ENCODE data around the gene RASSF3.
"Not testable (repeated sequence)": the region's sequence is repeated elsewhere in the genome, so short reads cannot be mapped to it uniquely, and the experiment has no call there.

Gene RASSF3, protein sequence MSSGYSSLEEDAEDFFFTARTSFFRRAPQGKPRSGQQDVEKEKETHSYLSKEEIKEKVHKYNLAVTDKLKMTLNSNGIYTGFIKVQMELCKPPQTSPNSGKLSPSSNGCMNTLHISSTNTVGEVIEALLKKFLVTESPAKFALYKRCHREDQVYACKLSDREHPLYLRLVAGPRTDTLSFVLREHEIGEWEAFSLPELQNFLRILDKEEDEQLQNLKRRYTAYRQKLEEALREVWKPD

DNA sequence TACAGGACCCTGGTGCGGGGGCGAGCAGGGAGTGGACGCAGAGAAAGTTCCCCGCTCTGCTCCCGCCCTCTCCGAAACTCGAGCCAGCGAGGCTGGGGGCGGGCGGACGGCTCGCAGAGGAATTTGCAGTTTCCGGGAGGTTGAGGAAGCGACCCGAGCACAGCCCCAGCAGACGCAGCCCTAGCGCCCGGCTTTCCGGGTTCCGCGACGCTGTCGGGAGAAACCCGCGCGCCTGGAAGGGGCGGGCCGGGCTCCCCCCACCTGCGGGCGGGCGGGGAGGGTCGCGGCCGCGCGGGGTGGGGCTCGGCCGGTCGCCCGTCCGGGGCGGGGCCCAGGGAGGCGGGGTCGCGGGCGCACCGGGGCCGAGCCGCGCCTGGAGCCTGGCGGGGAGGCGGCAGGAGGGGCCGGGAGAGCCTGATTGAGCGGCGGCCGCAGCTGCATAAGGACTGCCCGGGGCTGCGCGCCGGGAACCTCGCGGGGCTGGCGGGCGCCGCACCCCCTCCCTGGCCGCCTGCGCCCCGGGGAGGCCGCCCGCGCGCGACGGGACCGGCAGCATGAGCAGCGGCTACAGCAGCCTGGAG lies at the start of gene RASSF3:
Gene RASSF3, plus strand, starts transcription at position 417 of the 581 bp plus-strand sequence. Its CDS starts 138 bp downstream, at position 555.
- in situ Hi-C loops (cut with HindIII; ENCODE audit: low pct_ligation_motif_present, low pct_unique_long_range_greater_than_20kb, low sequenced_read_pairs), result no loop called here
- DNase-seq, result peak; percentile 91

DNA sequence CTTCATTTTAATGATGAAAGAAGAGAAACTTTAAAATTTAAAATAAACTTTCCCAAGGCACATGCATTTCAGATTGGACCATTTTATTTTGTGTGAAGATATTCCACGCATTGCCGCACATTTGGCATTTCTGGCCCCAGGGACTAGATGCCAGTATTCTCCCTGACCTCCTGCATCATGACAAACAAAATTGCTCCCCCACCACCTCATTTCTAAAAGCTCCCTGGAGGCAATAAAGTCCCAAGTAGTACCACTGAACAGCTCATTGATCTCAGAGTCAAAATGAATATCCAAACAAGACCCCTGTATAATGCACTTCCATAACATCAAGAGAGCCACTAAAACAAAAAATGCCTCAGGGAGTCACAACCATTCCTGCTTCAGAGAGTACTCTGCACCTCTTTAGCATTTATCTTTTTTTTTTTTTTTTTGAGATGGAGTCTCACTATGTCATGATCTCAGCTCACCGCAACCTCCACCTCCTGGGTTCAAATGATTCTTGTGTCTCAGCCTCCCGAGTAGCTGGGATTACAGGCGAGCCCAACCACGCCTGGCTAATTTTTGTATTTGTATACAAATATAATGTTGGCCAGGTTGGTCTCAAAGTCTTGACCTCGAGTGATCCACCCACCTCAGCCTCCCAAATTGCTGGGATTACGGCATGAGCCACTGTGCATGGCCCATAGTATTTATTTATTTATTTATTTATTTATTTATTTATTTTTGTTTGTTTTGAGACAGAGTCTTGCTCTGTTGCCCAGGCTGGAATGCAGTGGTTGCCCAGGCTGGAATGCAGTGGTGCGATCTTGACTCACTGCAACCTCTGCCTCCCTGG lies 48.8 kb upstream of the RASSF3 start:
- in situ Hi-C loops (cut with HindIII; ENCODE audit: low pct_ligation_motif_present, low pct_unique_long_range_greater_than_20kb, low sequenced_read_pairs), result no loop called here
- DNase-seq, result no peak

DNA sequence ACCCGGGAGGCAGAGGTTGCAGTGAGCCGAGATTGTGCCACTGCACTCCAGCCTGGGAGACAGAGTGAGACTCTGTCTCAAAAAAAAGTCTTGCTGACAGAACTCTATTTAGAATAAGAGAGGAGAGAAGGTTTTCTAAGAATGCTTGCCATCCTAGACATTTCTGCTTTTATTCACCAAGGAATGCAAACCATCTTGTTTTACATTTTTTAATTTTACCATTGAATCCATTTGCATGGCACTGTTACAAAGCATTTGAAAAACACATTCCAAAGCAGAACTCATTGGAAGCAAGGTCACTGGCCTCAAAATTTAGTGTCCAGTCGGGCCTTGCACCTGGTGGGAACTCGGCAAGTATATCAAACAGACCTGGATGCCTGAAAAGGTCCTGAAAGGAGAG lies 44.2 kb upstream of the RASSF3 start:
- in situ Hi-C loops (cut with HindIII; ENCODE audit: low pct_ligation_motif_present, low pct_unique_long_range_greater_than_20kb, low sequenced_read_pairs), result no loop called here
- no peak for DNase-seq

DNA sequence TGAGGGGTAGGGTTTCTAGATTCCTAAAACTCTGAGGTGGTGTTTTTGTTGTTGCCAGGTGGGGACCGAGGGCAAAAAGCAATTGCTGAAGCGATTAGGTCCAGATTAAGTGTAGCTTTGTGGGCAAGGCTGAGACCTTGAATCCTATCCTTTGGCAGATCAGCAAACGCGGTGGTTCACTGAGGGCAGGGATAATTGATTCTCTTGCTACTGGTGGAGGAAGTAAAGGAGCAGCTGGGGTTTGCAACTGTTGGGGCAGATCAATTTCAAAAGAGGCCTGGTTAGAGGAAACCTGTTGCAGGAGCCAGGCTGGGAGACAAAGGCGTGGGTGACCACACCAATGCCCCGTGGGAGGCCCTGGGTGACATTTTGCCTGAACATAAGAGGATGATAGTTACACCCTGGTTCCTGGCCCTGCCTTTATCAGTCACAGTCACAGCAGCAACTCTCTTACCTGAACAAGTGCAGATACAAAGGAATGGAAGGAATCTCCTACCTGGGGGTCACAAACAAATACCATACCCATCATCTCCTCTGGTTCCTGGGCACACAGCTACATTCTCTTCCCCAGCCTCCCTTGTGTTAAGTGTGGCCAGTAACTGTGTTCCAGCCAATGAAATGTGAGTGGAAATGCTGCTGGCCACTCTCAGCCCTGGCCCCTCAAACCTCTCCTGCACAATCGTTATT lies 43.3 kb upstream of the RASSF3 start:
- no peak for DNase-seq
- in situ Hi-C loops (cut with HindIII; ENCODE audit: low pct_ligation_motif_present, low pct_unique_long_range_greater_than_20kb, low sequenced_read_pairs), result no loop called here

DNA sequence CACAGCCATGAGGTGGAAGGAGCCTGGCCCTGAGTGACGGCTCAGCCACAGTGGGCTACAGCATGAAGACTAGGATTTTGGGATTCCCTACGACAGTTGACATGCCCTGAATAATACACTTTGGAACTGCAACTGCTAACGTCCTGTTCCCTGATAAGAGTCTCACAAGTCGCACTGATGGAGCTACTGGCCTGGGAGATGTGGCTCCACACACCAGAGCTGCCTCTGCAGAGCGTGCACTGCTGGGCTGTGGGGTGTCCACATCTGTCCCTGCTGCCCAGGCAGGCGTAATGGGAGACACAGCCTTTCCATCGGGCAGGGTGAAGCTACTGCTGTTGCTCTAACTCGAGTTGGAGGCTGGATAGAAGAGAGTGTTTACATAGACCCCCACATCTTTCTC lies 42.7 kb upstream of the RASSF3 start:
- no peak for DNase-seq
- in situ Hi-C loops (cut with HindIII; ENCODE audit: low pct_ligation_motif_present, low pct_unique_long_range_greater_than_20kb, low sequenced_read_pairs), result no loop called here

DNA sequence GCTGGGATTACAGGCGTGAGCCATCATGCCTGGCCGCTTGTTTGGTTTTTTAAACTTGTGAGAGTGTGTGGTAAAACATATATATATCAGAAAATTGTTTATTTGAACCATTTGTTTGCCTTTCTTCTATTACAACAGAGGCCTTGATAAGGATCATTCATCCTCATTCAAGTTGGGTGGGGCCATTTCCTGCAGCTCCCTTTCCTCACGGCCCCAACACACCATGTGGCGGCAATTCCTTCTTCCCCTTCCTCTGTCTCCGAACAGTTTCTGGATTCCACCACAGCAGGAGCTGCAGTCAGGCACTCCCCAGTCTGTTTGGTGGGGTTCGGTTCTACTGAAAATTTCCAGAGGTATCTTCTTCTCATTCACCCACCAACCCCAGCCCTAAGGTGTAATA lies 42.0 kb upstream of the RASSF3 start:
- in situ Hi-C loops (cut with HindIII; ENCODE audit: low pct_ligation_motif_present, low pct_unique_long_range_greater_than_20kb, low sequenced_read_pairs), result no loop called here
- no peak for DNase-seq

DNA sequence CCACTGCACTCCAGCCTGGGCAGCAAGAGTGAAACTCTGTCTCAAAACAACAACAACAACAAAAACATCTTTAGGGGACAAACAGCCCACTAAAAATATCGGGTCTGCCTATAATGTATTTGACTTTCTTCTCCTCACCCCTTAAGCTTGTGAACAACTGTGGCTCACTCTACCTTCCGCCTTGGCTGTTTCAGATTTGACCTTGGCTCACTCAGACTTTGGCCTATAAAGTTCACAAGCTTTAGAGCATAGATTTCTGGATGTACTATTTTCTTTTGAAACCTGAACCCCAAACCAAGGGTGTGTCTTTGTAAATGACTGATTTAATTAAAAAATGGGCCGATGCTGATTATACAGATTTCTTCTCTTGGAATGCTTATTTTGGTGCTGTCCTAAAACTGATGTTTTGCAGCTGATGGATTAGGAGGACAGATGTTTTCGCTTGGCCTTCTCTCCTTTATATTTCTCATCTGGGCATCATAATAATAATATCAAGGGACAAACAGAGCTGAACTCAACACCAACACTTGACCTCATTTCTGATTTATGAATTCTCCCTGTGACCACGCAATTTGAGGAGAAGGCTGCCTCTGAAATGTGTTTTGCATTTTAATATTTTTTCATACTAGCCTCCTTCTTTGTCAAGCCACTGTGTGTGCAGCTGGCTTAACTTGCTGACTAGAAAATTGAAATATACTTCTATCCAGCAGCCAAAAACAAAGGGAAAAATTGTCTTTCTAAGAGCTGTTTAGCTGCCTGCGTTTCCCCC lies 40.2 kb upstream of the RASSF3 start:
- in situ Hi-C loops (cut with HindIII; ENCODE audit: low pct_ligation_motif_present, low pct_unique_long_range_greater_than_20kb, low sequenced_read_pairs), result no loop called here
- no peak for DNase-seq

DNA sequence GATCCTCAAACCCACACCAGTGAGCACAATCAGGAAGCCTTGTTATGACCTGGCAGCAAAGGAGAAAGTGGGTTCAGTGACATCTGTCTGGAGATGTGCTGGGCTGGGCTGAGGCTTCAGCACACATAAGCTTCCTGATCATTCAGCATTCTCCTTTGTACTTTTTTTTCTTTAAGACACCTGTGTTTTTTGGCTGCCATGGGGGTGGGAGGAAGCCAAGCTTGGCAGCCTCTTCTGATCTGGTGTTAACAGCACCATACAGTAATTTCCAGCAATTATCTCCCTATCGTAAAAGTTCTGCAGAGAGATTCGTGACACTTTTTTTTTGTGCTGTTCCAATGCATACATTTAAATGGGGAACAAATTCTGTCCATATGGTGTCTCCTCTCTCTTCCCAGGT lies 38.9 kb upstream of the RASSF3 start:
- DNase-seq, result no peak
- in situ Hi-C loops (cut with HindIII; ENCODE audit: low pct_ligation_motif_present, low pct_unique_long_range_greater_than_20kb, low sequenced_read_pairs), result no loop called here

DNA sequence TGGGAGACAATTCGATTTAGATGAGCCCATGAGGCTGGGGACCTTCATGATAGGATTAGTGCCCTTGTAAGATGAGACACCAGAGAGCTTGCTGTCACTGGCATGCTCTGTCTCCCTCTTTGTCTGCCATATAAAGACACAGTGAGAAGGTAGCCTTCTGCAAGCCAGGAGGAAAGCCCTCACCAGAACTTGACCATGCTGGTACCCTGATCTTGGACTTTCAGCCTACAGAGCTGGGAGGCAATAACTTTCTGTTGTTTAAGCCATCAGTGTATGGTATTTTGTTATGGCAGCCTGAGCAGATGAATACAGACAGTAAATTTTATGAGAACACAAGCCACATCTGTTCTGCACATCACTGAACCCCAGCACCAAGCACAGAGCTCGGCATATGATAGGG lies 38.1 kb upstream of the RASSF3 start:
- no peak for DNase-seq
- in situ Hi-C loops (cut with HindIII; ENCODE audit: low pct_ligation_motif_present, low pct_unique_long_range_greater_than_20kb, low sequenced_read_pairs), result no loop called here

DNA sequence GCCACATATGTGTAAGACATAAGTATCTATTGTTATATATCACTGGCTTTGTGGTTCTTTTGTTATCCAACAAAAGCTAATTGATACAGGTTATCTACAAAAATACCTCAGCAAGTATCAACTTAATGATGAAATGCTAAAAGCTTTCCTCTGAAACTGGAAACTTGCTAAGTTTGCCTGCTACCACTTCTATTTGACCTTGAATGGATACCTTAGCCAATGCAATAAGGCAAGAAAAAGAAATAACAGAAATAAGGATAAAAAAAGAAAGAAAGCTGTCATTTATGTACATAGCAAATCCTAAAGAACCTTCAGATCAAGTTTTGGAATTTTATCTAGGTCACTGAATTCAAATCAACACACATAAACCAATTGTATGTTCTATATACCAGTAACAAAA lies 35.5 kb upstream of the RASSF3 start:
- DNase-seq, result no peak
- in situ Hi-C loops (cut with HindIII; ENCODE audit: low pct_ligation_motif_present, low pct_unique_long_range_greater_than_20kb, low sequenced_read_pairs), result no loop called here

DNA sequence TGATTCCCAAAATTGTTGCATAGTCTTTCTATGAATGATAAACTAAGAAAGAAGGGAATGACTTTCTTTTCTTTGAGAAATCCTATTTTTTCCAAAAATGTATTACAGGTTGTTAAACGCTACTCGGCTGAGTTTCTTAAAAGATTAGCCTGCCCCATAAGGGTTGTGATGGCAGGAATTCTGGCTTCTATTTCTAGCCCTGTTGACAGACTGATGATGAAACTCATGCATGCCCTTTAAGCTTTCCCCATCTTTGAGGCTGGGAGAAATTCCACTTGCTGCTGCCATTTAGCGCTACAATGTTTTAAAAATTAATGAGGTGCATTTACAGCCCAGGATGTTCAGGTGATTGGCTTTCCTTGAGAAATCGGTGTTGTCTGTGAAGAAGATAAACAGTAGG lies 33.2 kb upstream of the RASSF3 start:
- DNase-seq, result no peak
- in situ Hi-C loops (cut with HindIII; ENCODE audit: low pct_ligation_motif_present, low pct_unique_long_range_greater_than_20kb, low sequenced_read_pairs), result no loop called here

DNA sequence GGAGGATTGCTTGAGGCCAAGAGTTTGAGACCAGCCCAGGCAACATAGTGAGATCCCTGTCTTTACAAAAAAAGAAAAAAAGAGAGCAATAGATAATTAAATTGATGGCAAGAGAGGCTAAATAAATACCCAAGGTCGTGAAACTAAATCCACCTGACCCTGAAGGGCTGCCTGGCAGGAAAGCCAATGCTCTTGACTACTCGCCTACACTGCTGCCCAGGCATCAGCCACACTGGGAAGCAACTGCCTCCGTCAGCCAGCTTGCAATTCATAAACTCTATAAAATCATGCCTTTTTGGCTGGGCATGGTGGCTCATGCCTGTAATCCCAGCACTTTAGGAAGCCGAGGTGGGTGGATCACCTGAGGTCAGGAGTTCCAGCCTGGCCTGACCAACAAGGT lies 31.7 kb upstream of the RASSF3 start:
- DNase-seq, result no peak
- in situ Hi-C loops (cut with HindIII; ENCODE audit: low pct_ligation_motif_present, low pct_unique_long_range_greater_than_20kb, low sequenced_read_pairs), result no loop called here

DNA sequence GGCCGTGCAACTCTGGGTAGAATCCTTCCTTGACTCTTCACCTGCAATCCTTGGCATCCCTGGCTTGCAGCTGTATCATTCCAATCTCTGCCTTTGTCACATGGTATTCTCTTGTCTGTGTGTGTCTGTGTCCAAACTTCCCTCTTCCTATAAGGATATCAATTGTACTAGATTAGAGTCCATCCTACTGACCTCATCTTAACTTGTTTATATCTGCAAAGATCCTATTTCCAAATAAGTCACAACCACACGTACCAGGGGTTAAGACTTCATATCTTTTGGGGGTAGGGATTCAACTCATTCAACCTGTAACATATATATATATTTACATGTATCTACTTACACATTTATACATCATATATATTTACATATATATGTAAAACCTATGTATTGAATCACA lies 29.6 kb upstream of the RASSF3 start:
- DNase-seq, result no peak
- in situ Hi-C loops (cut with HindIII; ENCODE audit: low pct_ligation_motif_present, low pct_unique_long_range_greater_than_20kb, low sequenced_read_pairs), result no loop called here

DNA sequence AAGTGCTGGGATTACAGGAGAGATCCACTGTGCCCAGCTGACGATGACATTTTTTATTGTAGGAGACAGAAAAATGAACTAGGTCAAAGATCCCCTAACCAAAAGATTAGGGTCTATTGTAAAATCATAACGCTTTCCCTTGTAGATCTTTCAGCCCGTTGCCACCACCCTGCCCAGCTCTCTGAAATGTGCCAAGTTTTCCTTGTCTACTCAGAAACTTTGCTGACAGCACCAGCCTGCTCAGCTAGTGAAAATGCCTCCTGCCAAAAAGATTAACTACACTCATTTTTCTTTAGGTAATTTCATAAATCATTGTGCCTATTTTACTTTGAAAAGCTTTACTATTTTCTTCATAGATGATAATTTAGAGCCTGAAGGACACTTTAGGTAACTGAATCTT lies 28.2 kb upstream of the RASSF3 start:
- in situ Hi-C loops (cut with HindIII; ENCODE audit: low pct_ligation_motif_present, low pct_unique_long_range_greater_than_20kb, low sequenced_read_pairs), result no loop called here
- DNase-seq, result no peak

DNA sequence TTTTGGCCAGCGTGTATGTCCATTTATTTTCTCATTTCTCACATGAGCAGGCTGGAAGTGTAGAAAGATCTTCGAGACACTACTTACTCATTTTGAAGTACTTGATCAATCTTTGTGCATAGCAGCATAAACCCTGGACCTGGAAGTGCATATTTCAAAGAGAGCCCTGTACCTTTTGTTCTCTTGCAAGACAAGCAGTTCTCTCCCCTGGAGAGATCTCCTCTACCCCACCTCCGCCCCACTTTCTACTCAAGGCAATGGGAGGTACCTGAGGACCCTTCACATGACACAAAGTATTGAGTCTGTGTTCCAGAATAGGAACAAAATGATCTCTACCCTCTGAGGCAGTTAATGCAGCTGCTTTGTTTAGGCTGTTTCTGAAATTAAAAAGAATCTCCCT lies 27.4 kb upstream of the RASSF3 start:
- no peak for DNase-seq
- in situ Hi-C loops (cut with HindIII; ENCODE audit: low pct_ligation_motif_present, low pct_unique_long_range_greater_than_20kb, low sequenced_read_pairs), result no loop called here

DNA sequence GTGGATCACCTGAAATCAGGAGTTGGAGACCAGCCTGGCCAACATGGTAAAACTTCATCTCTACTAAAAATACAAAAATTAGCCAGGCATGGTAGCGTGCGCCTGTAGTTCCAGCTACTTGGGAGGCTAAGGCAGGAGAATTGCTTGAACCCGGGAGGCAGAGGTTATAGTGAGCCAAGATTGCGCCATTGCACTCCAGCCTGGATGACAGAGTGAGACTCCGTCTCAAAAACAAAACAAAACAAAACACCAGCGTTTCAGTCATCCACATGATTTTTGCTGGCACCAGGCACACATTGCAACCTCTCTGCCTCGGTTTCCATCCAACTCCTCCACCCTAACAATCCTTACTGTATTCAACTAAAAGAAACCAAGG lies 26.9 kb upstream of the RASSF3 start:
- in situ Hi-C loops (cut with HindIII; ENCODE audit: low pct_ligation_motif_present, low pct_unique_long_range_greater_than_20kb, low sequenced_read_pairs); DNase-seq: not testable (repeated sequence)

DNA sequence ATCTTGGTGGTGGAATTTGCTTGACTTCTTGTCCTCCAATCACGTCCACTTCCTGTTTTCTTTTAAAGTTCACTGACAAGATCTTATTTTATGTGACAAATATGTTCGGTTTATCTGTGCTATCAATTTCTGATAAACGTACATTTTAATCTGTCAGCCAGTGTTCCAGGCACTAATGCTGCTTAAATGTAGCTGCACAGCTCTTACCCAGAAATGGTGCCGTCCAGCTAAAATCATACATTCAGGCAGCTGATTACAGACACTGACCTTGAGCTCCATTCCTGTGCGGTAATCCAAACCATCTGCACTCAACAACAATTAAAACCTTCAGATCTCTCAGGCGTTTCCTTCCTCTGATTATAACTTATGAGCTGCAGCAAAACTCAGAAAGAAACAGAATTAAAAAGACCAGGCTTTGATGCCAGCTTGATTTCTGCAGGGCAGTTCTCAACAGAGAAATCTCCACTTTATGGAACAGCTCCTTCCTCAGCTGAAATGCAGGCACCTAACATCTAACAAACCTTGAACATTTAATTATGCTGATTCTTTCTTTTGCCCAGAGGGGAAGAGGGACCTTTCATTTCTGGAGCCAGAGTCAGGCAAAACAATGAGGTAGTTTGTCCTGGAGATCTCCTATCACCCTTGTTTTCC lies 26.4 kb upstream of the RASSF3 start:
- DNase-seq, result no peak
- in situ Hi-C loops (cut with HindIII; ENCODE audit: low pct_ligation_motif_present, low pct_unique_long_range_greater_than_20kb, low sequenced_read_pairs), result no loop called here

DNA sequence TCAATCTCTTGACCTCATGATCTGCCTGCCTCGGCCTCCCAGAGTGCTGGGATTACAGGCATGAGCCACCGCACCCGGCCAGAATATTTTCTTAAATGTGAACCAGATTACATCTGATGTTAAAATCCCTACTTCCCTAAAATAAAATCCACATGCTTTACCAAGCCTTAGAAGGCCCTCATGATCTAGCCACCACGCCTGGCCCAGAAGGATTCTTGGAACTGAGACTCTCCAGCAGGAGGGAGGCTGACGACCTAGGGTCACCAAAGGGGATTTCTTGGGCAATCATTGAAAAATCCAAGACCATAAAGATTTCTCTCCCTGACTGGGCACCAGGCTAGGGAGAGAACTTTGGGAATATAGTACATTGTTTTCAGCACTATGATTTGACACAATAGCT lies 25.2 kb upstream of the RASSF3 start:
- in situ Hi-C loops (cut with HindIII; ENCODE audit: low pct_ligation_motif_present, low pct_unique_long_range_greater_than_20kb, low sequenced_read_pairs), result no loop called here
- no peak for DNase-seq

Data from ACHN (cell line).